ENCODE data around the gene FZD7.

The FZD7 gene

GRCh38 chr2:202036601-202037037 lies 3.0 kb downstream of the FZD7 start:
- H3K9ac ChIP-seq (ENCODE audit: low read depth, low read length), result peak overlapping the region; percentile 70
- H3K4me1 ChIP-seq (ENCODE audit: insufficient read depth, low read length), result peaks cover 11% of the 10 kb centered on the region
- no peaks in the 10 kb centered on the region for H3K9me3 ChIP-seq (ENCODE audit: control insufficient read depth, insufficient read depth, low read length)
- H3K36me3 ChIP-seq (ENCODE audit: insufficient read depth, low read length), result peaks cover 5% of the 10 kb centered on the region; the same call in 1 of the 2 replicates

- no peaks in the 10 kb centered on the region for H3K9me3 ChIP-seq (ENCODE audit: control insufficient read depth, insufficient read depth, low read length)
- H3K36me3 ChIP-seq (ENCODE audit: insufficient read depth, low read length), result peaks cover 5% of the 10 kb centered on the region; the same call in 1 of the 2 replicates
- H3K4me1 ChIP-seq (ENCODE audit: insufficient read depth, low read length), result peaks cover 11% of the 10 kb centered on the region
- H3K9ac ChIP-seq (ENCODE audit: low read depth, low read length), result peak overlapping the region; percentile 70
Observed at GRCh38 chr2:202037086-202037485, 3.4 kb downstream of the FZD7 start.

DNA sequence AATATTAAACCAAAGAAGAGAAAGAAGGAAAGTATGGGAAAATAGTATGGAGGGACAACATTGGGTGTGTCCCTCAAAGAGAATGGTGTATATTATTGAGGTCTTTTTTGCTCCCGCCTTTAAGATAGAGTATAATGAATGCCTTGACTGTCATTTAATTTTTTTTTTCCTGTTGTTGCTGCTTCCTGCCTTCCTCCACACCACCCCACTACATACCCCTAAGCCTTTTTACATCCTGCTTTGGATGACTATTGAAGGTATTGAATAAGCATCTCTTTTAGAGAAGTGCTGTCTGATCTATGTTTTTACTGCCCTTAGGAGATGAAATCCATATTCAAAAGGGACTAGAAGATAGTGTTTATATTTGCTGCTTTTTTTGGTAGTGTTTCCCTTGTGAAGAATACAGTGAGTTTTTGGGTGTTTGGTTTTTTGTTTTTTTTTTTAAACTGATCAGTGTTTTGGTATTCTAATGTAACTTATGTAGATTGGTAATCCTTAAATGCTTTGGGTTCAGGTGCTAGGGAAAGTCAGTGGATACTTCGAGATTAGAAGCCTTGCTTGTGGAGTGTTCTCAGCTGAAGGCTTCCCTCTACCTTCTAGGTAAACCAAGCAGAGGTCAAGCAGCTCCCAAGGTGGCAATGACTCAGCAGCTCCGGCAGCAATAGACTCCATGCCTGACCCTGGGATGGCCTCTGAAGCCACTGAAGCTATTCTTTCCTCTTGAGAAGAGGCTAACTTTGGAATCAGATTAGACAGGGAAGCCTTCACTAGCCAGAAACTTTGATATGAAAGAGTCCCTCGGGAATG lies 5.0 kb downstream of the FZD7 start:
- Histone ChIP-seq H3K9me3 (ENCODE audit: control insufficient read depth, insufficient read depth, low read length) (no peaks in the 10 kb centered on the region), H3K9ac (ENCODE audit: low read depth, low read length) (peak overlapping the region; percentile 27; the same call in 1 of the 2 replicates), H3K4me1 (ENCODE audit: insufficient read depth, low read length) (peaks cover 11% of the 10 kb centered on the region), H3K36me3 (ENCODE audit: insufficient read depth, low read length) (peaks cover 5% of the 10 kb centered on the region; the same call in 1 of the 2 replicates)

- Histone ChIP-seq H3K9ac (ENCODE audit: low read depth, low read length) (peak overlapping the region; percentile 27; the same call in 1 of the 2 replicates), H3K36me3 (ENCODE audit: insufficient read depth, low read length) (peaks cover 5% of the 10 kb centered on the region; the same call in 1 of the 2 replicates), H3K9me3 (ENCODE audit: control insufficient read depth, insufficient read depth, low read length) (no peaks in the 10 kb centered on the region), H3K4me1 (ENCODE audit: insufficient read depth, low read length) (peaks cover 11% of the 10 kb centered on the region)
Observed at GRCh38 chr2:202039278-202040078, 5.8 kb downstream of the FZD7 start.

DNA sequence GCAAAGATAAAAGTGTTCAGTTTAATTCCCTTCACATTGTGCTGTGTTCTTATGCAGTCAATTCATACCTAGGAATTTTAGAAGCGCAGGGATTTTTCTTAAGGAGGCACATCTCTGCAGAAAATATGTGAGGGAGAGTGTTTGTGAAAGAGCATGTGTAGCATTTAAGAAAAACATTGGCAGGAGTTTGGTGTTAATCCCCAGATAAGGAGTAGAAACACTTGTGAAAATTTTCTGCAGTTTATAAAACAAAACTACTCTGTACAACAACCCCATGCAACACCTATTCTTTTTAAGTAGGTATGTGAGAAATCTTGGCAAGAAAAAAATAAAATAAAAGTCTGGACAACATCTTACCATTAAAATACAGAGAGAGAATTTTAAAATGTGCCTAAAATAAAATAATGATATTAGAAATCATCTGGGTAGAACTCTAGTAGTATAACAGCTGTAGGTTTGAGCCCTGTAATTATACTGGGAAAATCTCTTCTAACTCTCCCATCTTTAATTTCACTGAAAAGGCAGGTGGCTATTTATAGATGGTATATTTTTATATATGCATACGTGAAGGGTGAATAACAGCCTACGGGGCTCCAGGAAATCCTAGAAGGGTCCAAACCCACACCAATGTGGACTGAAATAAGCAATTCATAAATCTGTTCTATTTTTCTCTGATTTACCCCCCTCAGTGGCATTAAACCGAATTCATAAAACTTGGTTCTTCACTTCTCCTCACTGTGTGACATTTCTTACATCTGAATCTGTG lies 6.6 kb downstream of the FZD7 start:
- Histone ChIP-seq H3K9me3 (ENCODE audit: control insufficient read depth, insufficient read depth, low read length) (no peaks in the 10 kb centered on the region), H3K4me1 (ENCODE audit: insufficient read depth, low read length) (peaks cover 11% of the 10 kb centered on the region), H3K9ac (ENCODE audit: low read depth, low read length) (no peak overlapping the region), H3K36me3 (ENCODE audit: insufficient read depth, low read length) (peaks cover 5% of the 10 kb centered on the region; the same call in 1 of the 2 replicates)

DNA sequence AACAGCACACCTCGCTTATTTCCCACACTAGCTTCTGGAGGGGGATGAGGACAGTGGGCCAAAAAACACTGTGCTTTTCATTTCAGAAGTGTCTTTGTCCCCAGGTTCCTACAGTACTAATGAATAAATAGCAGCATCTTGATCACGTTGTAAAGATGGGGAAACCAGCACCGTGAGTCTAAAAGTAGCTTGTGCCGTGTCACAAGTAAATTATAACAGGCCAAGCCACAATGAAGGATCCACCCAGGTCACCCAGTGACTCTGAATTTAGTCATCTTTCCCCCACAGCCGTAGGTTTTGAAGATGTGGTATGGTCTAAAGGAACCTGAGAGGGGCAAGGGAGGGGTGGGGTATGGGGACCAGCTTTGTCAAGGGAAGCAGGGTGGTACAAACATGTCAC lies 8.8 kb downstream of the FZD7 start:
- no peaks in the 10 kb centered on the region for H3K36me3 ChIP-seq (ENCODE audit: insufficient read depth, low read length)
- H3K4me1 ChIP-seq (ENCODE audit: insufficient read depth, low read length), result peaks cover 16% of the 10 kb centered on the region
- H3K9ac ChIP-seq (ENCODE audit: low read depth, low read length), result no peak overlapping the region
- H3K9me3 ChIP-seq (ENCODE audit: control insufficient read depth, insufficient read depth, low read length), result no peaks in the 10 kb centered on the region

- Histone ChIP-seq H3K36me3 (ENCODE audit: insufficient read depth, low read length) (no peaks in the 10 kb centered on the region), H3K9me3 (ENCODE audit: control insufficient read depth, insufficient read depth, low read length) (no peaks in the 10 kb centered on the region), H3K9ac (ENCODE audit: low read depth, low read length) (no peak overlapping the region), H3K4me1 (ENCODE audit: insufficient read depth, low read length) (peaks cover 16% of the 10 kb centered on the region)
Observed at GRCh38 chr2:202043475-202043874, 9.8 kb downstream of the FZD7 start.

GRCh38 chr2:202044777-202045176 lies 11.1 kb downstream of the FZD7 start:
- Histone ChIP-seq H3K36me3 (ENCODE audit: insufficient read depth, low read length) (no peaks in the 10 kb centered on the region), H3K9ac (ENCODE audit: low read depth, low read length) (no peak overlapping the region), H3K4me1 (ENCODE audit: insufficient read depth, low read length) (peaks cover 11% of the 10 kb centered on the region), H3K9me3 (ENCODE audit: control insufficient read depth, insufficient read depth, low read length) (no peaks in the 10 kb centered on the region)

GRCh38 chr2:202046572-202046971 lies 12.9 kb downstream of the FZD7 start:
- no peaks in the 10 kb centered on the region for H3K9me3 ChIP-seq (ENCODE audit: control insufficient read depth, insufficient read depth, low read length)

DNA sequence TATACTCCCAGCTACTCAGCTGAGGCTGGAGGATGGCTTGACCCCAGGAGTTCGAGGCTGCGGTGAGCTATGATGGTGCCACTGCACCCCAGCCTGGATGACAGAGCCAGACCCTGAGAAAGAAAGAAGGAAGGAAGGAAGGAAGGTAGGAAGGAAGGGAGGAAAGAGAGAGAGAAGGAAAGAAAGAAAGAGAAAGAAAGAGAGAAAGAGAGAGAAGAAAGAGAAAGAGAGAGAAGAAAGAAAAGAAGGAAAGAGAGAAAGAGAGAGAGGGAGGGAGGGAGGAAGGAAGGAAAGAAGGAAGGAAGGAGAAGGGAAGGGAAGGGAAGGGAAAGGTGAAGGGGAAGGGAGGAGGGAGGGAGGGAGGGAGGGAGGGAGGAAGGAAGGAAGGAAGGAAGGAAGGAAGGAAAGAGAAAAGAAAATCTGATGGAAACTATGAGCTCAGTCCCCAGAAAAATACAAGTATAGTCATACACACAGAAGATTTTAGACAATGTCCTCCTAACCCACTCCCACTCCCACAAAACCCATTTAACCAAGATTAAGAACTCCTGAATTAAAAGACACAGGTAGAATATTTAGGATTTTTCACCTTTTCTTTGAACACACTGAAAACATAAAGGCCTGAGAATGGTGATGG lies 15.6 kb downstream of the FZD7 start:
- H3K9ac ChIP-seq (ENCODE audit: low read depth, low read length), result no peak overlapping the region
- H3K36me3 ChIP-seq (ENCODE audit: insufficient read depth, low read length), result no peaks in the 10 kb centered on the region
- peaks cover 28% of the 10 kb centered on the region for H3K4me1 ChIP-seq (ENCODE audit: insufficient read depth, low read length)
- no peaks in the 10 kb centered on the region for H3K9me3 ChIP-seq (ENCODE audit: control insufficient read depth, insufficient read depth, low read length)

More at GRCh38 chr2:202046572-202046971, 12.9 kb downstream of the FZD7 start:
- Histone ChIP-seq H3K9ac (ENCODE audit: low read depth, low read length) (no peak overlapping the region), H3K4me1 (ENCODE audit: insufficient read depth, low read length) (peaks cover 16% of the 10 kb centered on the region), H3K36me3 (ENCODE audit: insufficient read depth, low read length) (no peaks in the 10 kb centered on the region)

- Histone ChIP-seq H3K9ac (ENCODE audit: low read depth, low read length) (no peak overlapping the region), H3K4me1 (ENCODE audit: insufficient read depth, low read length) (peaks cover 28% of the 10 kb centered on the region), H3K36me3 (ENCODE audit: insufficient read depth, low read length) (no peaks in the 10 kb centered on the region), H3K9me3 (ENCODE audit: control insufficient read depth, insufficient read depth, low read length) (no peaks in the 10 kb centered on the region)
Observed at GRCh38 chr2:202049840-202050239, 16.2 kb downstream of the FZD7 start.

DNA sequence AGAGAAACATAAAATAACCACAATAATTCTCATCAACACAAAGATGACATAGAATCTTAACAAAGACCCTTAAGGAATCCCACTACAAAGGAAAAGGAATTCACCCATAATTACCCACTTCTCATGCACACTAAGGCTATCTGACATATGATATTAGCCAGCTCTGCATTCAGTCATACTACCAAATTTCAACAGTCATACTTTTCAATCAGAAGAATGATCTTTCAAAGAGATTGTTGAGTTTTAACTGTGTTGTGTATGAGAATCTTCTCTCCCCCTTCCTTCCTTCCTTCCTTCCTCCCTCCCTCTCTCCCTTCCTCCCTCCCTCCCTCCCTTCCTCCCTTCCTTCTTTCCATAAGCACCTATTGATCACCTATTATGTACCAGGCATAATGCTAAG lies 17.0 kb downstream of the FZD7 start:
- H3K36me3 ChIP-seq (ENCODE audit: insufficient read depth, low read length), result no peaks in the 10 kb centered on the region
- H3K9me3 ChIP-seq (ENCODE audit: control insufficient read depth, insufficient read depth, low read length), result no peaks in the 10 kb centered on the region
- no peak overlapping the region for H3K9ac ChIP-seq (ENCODE audit: low read depth, low read length)
- H3K4me1 ChIP-seq (ENCODE audit: insufficient read depth, low read length), result peaks cover 28% of the 10 kb centered on the region

GRCh38 chr2:202051499-202052161 lies 18.0 kb downstream of the FZD7 start:
- Histone ChIP-seq H3K36me3 (ENCODE audit: insufficient read depth, low read length) (no peaks in the 10 kb centered on the region), H3K9ac (ENCODE audit: low read depth, low read length) (no peak overlapping the region), H3K9me3 (ENCODE audit: control insufficient read depth, insufficient read depth, low read length) (no peaks in the 10 kb centered on the region), H3K4me1 (ENCODE audit: insufficient read depth, low read length) (peaks cover 28% of the 10 kb centered on the region)

Data from ES-I3 (cell line).